Spleen (tissue), 11 donors: Measurements from ENCODE around the gene EPHA4. TPM values are rescaled to one million over a fixed set of nuclear protein-coding genes. Genes with fewer than 3 reads are reported as not detected.

Experiments
- DNase-seq: peaks from one replicate; pipeline ENCODE4 v3.0.0-alpha.2; 2020
- H3K27ac ChIP-seq, 8 donors: fragments of 200-600 bp; sonication (generic) in 7 of 8; 1 replicate in 4 of 8; 2 replicates in 4 of 8; pipeline versions ENCODE4 v1.5.0 to v1.8.0; 2016 to 2021; ENCODE audit warnings: inconsistent platforms in 4 of 8, mild to moderate bottlenecking in 4 of 8, moderate library complexity in 1 of 8
- H3K27me3 ChIP-seq, 7 donors: fragments of 200-600 bp; sonication (generic) in 6 of 7; replicated peaks in 1 of 7; 1 replicate in 4 of 7; 2 replicates in 3 of 7; pipeline versions ENCODE4 v1.5.0 to v1.8.0; 2016 to 2021; ENCODE audit warnings: inconsistent platforms in 3 of 7, mild to moderate bottlenecking in 1 of 7
- H3K36me3 ChIP-seq, 6 donors: fragments of 200-600 bp; sonication (generic) in 5 of 6; 1 replicate in 4 of 6; 2 replicates in 2 of 6; pipeline versions ENCODE4 v1.5.0 to v1.8.0; 2016 to 2021; ENCODE audit warnings: inconsistent platforms in 2 of 6
- H3K4me1 ChIP-seq, 6 donors: fragments of 200-600 bp; sonication (generic) in 5 of 6; 1 replicate in 3 of 6; 2 replicates in 3 of 6; pipeline versions ENCODE4 v1.5.0 to v1.8.0; 2016 to 2021; ENCODE audit warnings: inconsistent platforms in 3 of 6
- H3K4me3 ChIP-seq, 8 donors: fragments of 200-600 bp; sonication (generic) in 7 of 8; 1 replicate in 4 of 8; 2 replicates in 4 of 8; pipeline versions ENCODE4 v1.5.0 to v1.8.0; 2016 to 2021; ENCODE audit warnings: inconsistent platforms in 4 of 8, mild to moderate bottlenecking in 4 of 8, moderate library complexity in 2 of 8
- H3K9me3 ChIP-seq, 8 donors: fragments of 200-600 bp; sonication (generic) in 7 of 8; 1 replicate in 4 of 8; 2 replicates in 4 of 8; pipeline versions ENCODE4 v1.5.0 to v1.8.0; 2016 to 2021; ENCODE audit warnings: inconsistent platforms in 4 of 8
- POLR2A ChIP-seq, 3 donors: fragments of 450-650 bp; IDR thresholded peaks; one replicate each; pipeline ENCODE4 v1.5.1; 2017; ENCODE audit warnings: antibody characterized with exemption in 3 of 3, mild to moderate bottlenecking in 1 of 3
- POLR2AphosphoS5 ChIP-seq, 3 donors: sonication (generic); formaldehyde crosslinking; IDR thresholded peaks; one replicate each; pipeline ENCODE4 v1.5.1; 2017; ENCODE audit warnings: antibody characterized with exemption in 3 of 3
- WGBS, 5 donors: extraction: QIAGEN DNeasy Blood & Tissue Kit in 3 of 5; methylation state at CpG; one replicate each; pipeline versions ENCODE4 v1.1.5 to v1.1.7; 2013 to 2018; 5-methylcytosine and 5-hydroxymethylcytosine counted together
- intact Hi-C: fragments of 100-400 bp; cut with DNase I; formaldehyde crosslinking; loops from one replicate; pipeline ENCODE4 v1.15.0; 2023; ENCODE audit warnings: low total_unique reads
- polyA plus RNA-seq, 3 donors: library from polyadenylated mRNA; stranded (reverse); fragments of 200-250 nt; gene quantifications; one replicate each; pipeline ENCODE4 v1.2.1, GENCODE V29; 2013
- total RNA-seq, 7 donors: library from RNA; depleted of rRNA in 3 of 7; stranded (reverse); fragments of >200 nt in 3 of 7; fragmentation: NEBNext Ultra II Directional in 4 of 7; extraction: Animal tissue kit (Norgen Biotek cat#: 25700) in 4 of 7; gene quantifications; one replicate each; pipeline versions ENCODE4 v1.1.0 to v1.2.1, GENCODE V29; 2016 to 2021
- TF ChIP-seq, protein P1 (sequence below), 11 experiments: fragments of 200-600 bp in 7 of 11; fragments of 450-650 bp in 4 of 11; sonication (generic) in 4 of 11; IDR thresholded peaks in 8 of 11; conservative IDR thresholded peaks in 3 of 11; 1 replicate in 7 of 11; 2 replicates in 4 of 11; pipeline versions ENCODE4 v1.4.0 to v1.8.0; 2016 to 2021; ENCODE audit warnings: antibody characterized with exemption in 11 of 11, inconsistent platforms in 4 of 11, mild to moderate bottlenecking in 1 of 11
- donor health status: healthy with polysubstance abuse.
- donor health status: DM: no; HTN: no; CAD: no; lungs with moderate emphysema.
- donor health status: DM: no; HTN: no; CAD: no.
- donor health status: Bipolar disorder and iron deficiency.
- donor health status: healthy.
- donor health status: DM: no; HTN: no; CAD: no.
- donor health status: DM: yes; HTN: yes; CAD: no.

EPHA4 gene
- total and polyA plus RNA-seq, 10 donors = 0.80 to 21.0 (median 14.0) TPM

DNA sequence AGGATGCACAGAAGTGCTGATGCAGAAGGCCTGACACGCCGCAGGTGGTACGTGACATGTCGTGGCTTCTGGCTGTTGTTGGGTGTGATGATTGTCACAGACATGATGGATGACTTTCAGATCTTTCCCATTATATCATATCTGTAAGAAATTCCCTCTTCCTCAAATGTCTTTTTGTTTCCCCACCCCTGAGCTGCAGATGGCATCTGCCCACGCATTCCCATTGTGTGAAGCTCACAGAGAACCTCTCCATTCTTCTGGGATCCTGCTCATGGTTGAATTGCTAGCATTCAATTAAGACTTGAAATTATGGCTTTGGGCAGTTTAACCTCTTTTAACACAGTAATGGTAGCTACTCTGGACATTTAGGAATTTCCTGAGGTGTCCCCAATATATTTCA lies 28.3 kb upstream of the EPHA4 start:
- Histone ChIP-seq H3K27me3 (peaks cover 0 to 5% (median 0%) of the 10 kb centered on the region in 7 donors), H3K9me3 (no peaks in the 10 kb centered on the region), H3K27ac (no peak overlapping the region), H3K4me3 (no peak overlapping the region), H3K4me1 (no peaks in the 10 kb centered on the region), H3K36me3 (no peaks in the 10 kb centered on the region)
- intact Hi-C loops = no loop called here
- DNase-seq = no peak
- TF ChIP-seq POLR2A (IDR thresholded peaks at IDR 0.05) (no peak), POLR2AphosphoS5 (IDR thresholded peaks at IDR 0.05) (no peak)
- TF ChIP-seq, protein P1, sequence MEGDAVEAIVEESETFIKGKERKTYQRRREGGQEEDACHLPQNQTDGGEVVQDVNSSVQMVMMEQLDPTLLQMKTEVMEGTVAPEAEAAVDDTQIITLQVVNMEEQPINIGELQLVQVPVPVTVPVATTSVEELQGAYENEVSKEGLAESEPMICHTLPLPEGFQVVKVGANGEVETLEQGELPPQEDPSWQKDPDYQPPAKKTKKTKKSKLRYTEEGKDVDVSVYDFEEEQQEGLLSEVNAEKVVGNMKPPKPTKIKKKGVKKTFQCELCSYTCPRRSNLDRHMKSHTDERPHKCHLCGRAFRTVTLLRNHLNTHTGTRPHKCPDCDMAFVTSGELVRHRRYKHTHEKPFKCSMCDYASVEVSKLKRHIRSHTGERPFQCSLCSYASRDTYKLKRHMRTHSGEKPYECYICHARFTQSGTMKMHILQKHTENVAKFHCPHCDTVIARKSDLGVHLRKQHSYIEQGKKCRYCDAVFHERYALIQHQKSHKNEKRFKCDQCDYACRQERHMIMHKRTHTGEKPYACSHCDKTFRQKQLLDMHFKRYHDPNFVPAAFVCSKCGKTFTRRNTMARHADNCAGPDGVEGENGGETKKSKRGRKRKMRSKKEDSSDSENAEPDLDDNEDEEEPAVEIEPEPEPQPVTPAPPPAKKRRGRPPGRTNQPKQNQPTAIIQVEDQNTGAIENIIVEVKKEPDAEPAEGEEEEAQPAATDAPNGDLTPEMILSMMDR (IDR thresholded peaks at IDR 0.05 in 8 of 11, conservative IDR thresholded peaks at IDR 0.05 in 3 of 11) = no peak
- 81 to 92% (median 86%) methylated on average over 5 of the region's 5 CpGs for WGBS, 5 donors

DNA sequence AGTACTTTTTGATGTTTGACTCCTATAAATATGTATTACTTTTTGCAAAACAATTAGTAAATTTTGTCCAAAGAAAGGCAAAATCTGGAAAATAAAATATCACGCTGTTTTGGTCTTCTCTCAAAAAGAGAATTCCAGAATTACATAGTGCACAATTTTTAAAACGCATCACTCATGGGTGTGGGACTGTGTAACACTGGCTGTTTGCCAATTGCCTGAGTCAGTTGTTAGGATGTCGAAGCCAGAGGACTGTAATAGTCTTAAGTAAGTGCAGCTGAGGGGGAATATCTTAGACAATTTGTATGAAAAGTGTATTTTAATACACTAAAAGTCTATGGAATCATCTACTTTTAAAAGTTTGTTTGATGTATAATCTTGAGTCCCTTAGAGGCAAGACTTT lies 24.1 kb upstream of the EPHA4 start:
- Histone ChIP-seq H3K27ac (no peak overlapping the region), H3K4me3 (no peak overlapping the region), H3K36me3 (no peaks in the 10 kb centered on the region), H3K9me3 (no peaks in the 10 kb centered on the region), H3K4me1 (no peaks in the 10 kb centered on the region), H3K27me3 (peaks cover 0 to 5% (median 0%) of the 10 kb centered on the region in 7 donors)
- WGBS, 5 donors = 68 to 83% (median 76%) methylated on average over 3 of the region's 3 CpGs
- intact Hi-C loops = no loop called here
- TF ChIP-seq, protein P1 (IDR thresholded peaks at IDR 0.05 in 8 of 11, conservative IDR thresholded peaks at IDR 0.05 in 3 of 11) = no peak
- no peak for TF ChIP-seq POLR2AphosphoS5 (IDR thresholded peaks at IDR 0.05)
- TF ChIP-seq POLR2A (IDR thresholded peaks at IDR 0.05) = no peak
- no peak for DNase-seq

GRCh38 chr2:221590861-221591365 lies 18.8 kb upstream of the EPHA4 start:
- Histone ChIP-seq H3K9me3 (no peaks in the 10 kb centered on the region), H3K4me1 (no peaks in the 10 kb centered on the region), H3K27ac (no peak overlapping the region), H3K36me3 (no peaks in the 10 kb centered on the region), H3K4me3 (no peak overlapping the region), H3K27me3 (no peaks in the 10 kb centered on the region)
- 80 to 91% (median 89%) methylated on average over 4 of the region's 4 CpGs for WGBS, 5 donors
- no peak for TF ChIP-seq POLR2A (IDR thresholded peaks at IDR 0.05)
- TF ChIP-seq POLR2AphosphoS5 (IDR thresholded peaks at IDR 0.05) = no peak
- DNase-seq = no peak
- intact Hi-C loops = no loop called here

GRCh38 chr2:221589696-221590095 lies 17.6 kb upstream of the EPHA4 start:
- no peak for DNase-seq
- no peak overlapping the region for H3K27ac ChIP-seq
- no peaks in the 10 kb centered on the region for H3K4me1 ChIP-seq
- no peaks in the 10 kb centered on the region for H3K36me3 ChIP-seq
- H3K9me3 ChIP-seq = no peaks in the 10 kb centered on the region
- no peak for TF ChIP-seq POLR2A (IDR thresholded peaks at IDR 0.05)
- TF ChIP-seq, protein P1 (IDR thresholded peaks at IDR 0.05 in 8 of 11, conservative IDR thresholded peaks at IDR 0.05 in 3 of 11) = no peak
- TF ChIP-seq POLR2AphosphoS5 (IDR thresholded peaks at IDR 0.05) = no peak
- 62 to 85% (median 70%) methylated on average over 4 of the region's 4 CpGs for WGBS, 5 donors
- H3K4me3 ChIP-seq = no peak overlapping the region
- intact Hi-C loops = no loop called here
- peaks cover 0 to 6% (median 0%) of the 10 kb centered on the region in 7 donors for H3K27me3 ChIP-seq
